ENCODE measurements around the gene KDM2A. TPM values are rescaled to one million over a fixed set of nuclear protein-coding genes. Genes with fewer than 3 reads are reported as not detected.

The KDM2A gene
- total RNA-seq, 2 donors from 2014 or later: 62.3 to 71.9 TPM

- DNase-seq: peak; percentile 49 to 82
- intact Hi-C loops (cut with DNase I, micrococcal nuclease): loop anchor here in 1 of 2 donors (5.0 kb wide), 1 partner anchor 51 kb away; no protein-coding TSS in a partner anchor
- ATAC-seq: peak; percentile 39
Observed at GRCh38 chr11:67265633-67266448, 146.8 kb downstream of the KDM2A start.

- intact Hi-C loops (cut with DNase I, micrococcal nuclease): loop anchor here in 1 of 2 donors (5.0 kb wide), 1 partner anchor 51 kb away; no protein-coding TSS in a partner anchor
- peak; percentile 44 to 61 for DNase-seq
- ATAC-seq: peak; percentile 2
Observed at GRCh38 chr11:67266449-67267187, 147.6 kb downstream of the KDM2A start, which contains the start of gene GRK2. TSS of gene GRK2 (plus strand) at chr11:67266473. CDS start at chr11:67266700, 227 bp downstream.

- peak; percentile 71 for ATAC-seq
- DNase-seq: peak; percentile 81 to 84
- intact Hi-C loops (cut with DNase I, micrococcal nuclease): loop anchor here in 1 of 2 donors (5.0 kb wide), 1 partner anchor 50 kb away; no protein-coding TSS in a partner anchor
Observed at GRCh38 chr11:67267188-67268080, 148.4 kb downstream of the KDM2A start.

- DNase-seq: peak; percentile 52 to 53
- no peak for ATAC-seq
- intact Hi-C loops (cut with DNase I, micrococcal nuclease): loop anchor here in 1 of 2 donors (5.0 kb wide), 1 partner anchor 49 kb away; no protein-coding TSS in a partner anchor
Observed at GRCh38 chr11:67268081-67268961, 149.3 kb downstream of the KDM2A start.

- intact Hi-C loops (cut with DNase I, micrococcal nuclease): loop anchor here in 1 of 2 donors (5.0 kb wide), 1 partner anchor 48 kb away; no protein-coding TSS in a partner anchor
- no peak for ATAC-seq
- peak; percentile 22 to 26 for DNase-seq
Observed at GRCh38 chr11:67268962-67269268, 149.9 kb downstream of the KDM2A start.

- ATAC-seq (peak; percentile 52), DNase-seq (peak; percentile 78 to 82)
- intact Hi-C loops (cut with DNase I, micrococcal nuclease): loop anchor here in 1 of 2 donors (5.0 kb wide), 1 partner anchor 48 kb away; no protein-coding TSS in a partner anchor
Observed at GRCh38 chr11:67269401-67270255, 150.6 kb downstream of the KDM2A start.

GRCh38 chr11:67270256-67271204, 151.5 kb downstream of the KDM2A start:
- intact Hi-C loops (cut with DNase I, micrococcal nuclease): no loop called here
- DNase-seq (peak; percentile 68 to 72), ATAC-seq (peak; percentile 44)

GRCh38 chr11:67271205-67271540, 152.1 kb downstream of the KDM2A start:
- ATAC-seq (no peak), DNase-seq (no peak)
- intact Hi-C loops (cut with DNase I, micrococcal nuclease): no loop called here

- DNase-seq: peak; percentile 27 to 30
Observed at GRCh38 chr11:67271541-67272284, 152.7 kb downstream of the KDM2A start.

GRCh38 chr11:67272327-67273259, 153.5 kb downstream of the KDM2A start:
- intact Hi-C loops (cut with DNase I, micrococcal nuclease): no loop called here
- DNase-seq (peak in 1 of 2 donors; percentile 31), ATAC-seq (no peak)

More at GRCh38 chr11:67271541-67272284, 152.7 kb downstream of the KDM2A start:
- intact Hi-C loops (cut with DNase I, micrococcal nuclease): no loop called here
- ATAC-seq: no peak

GRCh38 chr11:67273260-67273990, 154.4 kb downstream of the KDM2A start:
- ATAC-seq (no peak), DNase-seq (peak in 1 of 2 donors; percentile 28)
- intact Hi-C loops (cut with DNase I, micrococcal nuclease): no loop called here

- ATAC-seq (no peak), DNase-seq (peak; percentile 34 to 37)
- intact Hi-C loops (cut with DNase I, micrococcal nuclease): no loop called here
Observed at GRCh38 chr11:67274768-67275605, 155.9 kb downstream of the KDM2A start.

Measured in left colon (tissue), 2 donors.